ENCODE results near the gene ZNF681. TPM values are rescaled to one million over a fixed set of nuclear protein-coding genes. Genes with fewer than 3 reads are reported as not detected.
"Not testable (repeated sequence)": the region's sequence is repeated elsewhere in the genome, so short reads cannot be mapped to it uniquely, and the experiment has no call there.

ZNF681 gene
- total RNA-seq, 1 donor from 2014 or later = 2.4 TPM

DNA sequence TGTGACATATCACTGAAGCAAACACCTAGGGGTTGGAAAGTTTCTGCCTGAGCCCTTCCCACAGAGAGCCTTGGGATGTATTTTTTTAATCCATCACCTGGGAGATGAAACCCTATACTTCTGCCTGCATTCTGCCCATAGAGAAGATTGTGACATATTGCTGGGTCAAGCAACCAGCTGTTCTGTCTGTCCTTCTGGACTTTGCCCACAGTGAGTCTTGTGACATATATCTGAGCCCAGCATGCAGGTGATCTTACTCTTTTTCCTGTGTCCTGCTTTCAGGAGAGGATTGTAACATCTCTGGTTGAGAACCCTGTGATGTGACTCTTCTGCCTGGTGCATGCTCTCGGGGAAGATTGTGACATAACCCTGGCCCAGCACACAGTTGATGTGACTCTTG, 24.9 kb upstream of the ZNF681 start:
- Mint-ChIP-seq H3K36me3 (ENCODE audit: unreplicated experiment) (peaks cover 14% of the 10 kb centered on the region), H3K9me3 (ENCODE audit: unreplicated experiment) (peaks cover under 1% of the 10 kb centered on the region), H3K4me1 (ENCODE audit: unreplicated experiment) (no peaks in the 10 kb centered on the region), H3K27me3 (ENCODE audit: unreplicated experiment) (no peaks in the 10 kb centered on the region), H3K4me3 (ENCODE audit: unreplicated experiment) (no peak overlapping the region), H3K27ac (ENCODE audit: unreplicated experiment) (no peak overlapping the region)
- peak; percentile 17 for DNase-seq (ENCODE audit: extremely low spot score, unreplicated experiment)
- TF ChIP-seq CTCF (IDR thresholded peaks at IDR 0.05) = no peak

- H3K4me1 Mint-ChIP-seq (ENCODE audit: unreplicated experiment) = no peaks in the 10 kb centered on the region
- peaks cover 15% of the 10 kb centered on the region for H3K36me3 Mint-ChIP-seq (ENCODE audit: unreplicated experiment)
- H3K27ac Mint-ChIP-seq (ENCODE audit: unreplicated experiment) = no peak overlapping the region
- peak; percentile 32 for DNase-seq (ENCODE audit: extremely low spot score, unreplicated experiment)
- TF ChIP-seq CTCF (IDR thresholded peaks at IDR 0.05) = no peak
- peaks cover 4% of the 10 kb centered on the region for H3K9me3 Mint-ChIP-seq (ENCODE audit: unreplicated experiment)
- no peaks in the 10 kb centered on the region for H3K27me3 Mint-ChIP-seq (ENCODE audit: unreplicated experiment)
- H3K4me3 Mint-ChIP-seq (ENCODE audit: unreplicated experiment) = no peak overlapping the region
These were observed 21.0 kb upstream of the ZNF681 start for GRCh38 chr19:23779645-23780044.

- H3K4me1 Mint-ChIP-seq (ENCODE audit: unreplicated experiment) = no peaks in the 10 kb centered on the region
- H3K4me3 Mint-ChIP-seq (ENCODE audit: unreplicated experiment) = no peak overlapping the region
- no peaks in the 10 kb centered on the region for H3K27me3 Mint-ChIP-seq (ENCODE audit: unreplicated experiment)
- TF ChIP-seq CTCF (IDR thresholded peaks at IDR 0.05) = no peak
- peaks cover 4% of the 10 kb centered on the region for H3K9me3 Mint-ChIP-seq (ENCODE audit: unreplicated experiment)
- H3K36me3 Mint-ChIP-seq (ENCODE audit: unreplicated experiment) = peaks cover 15% of the 10 kb centered on the region
- no peak overlapping the region for H3K27ac Mint-ChIP-seq (ENCODE audit: unreplicated experiment)
- DNase-seq (ENCODE audit: extremely low spot score, unreplicated experiment) = no peak
These were observed 19.9 kb upstream of the ZNF681 start for GRCh38 chr19:23778566-23778965.

GRCh38 chr19:23778036-23778435, 19.3 kb upstream of the ZNF681 start:
- DNase-seq (ENCODE audit: extremely low spot score, unreplicated experiment); H3K27ac Mint-ChIP-seq (ENCODE audit: unreplicated experiment); H3K9me3 Mint-ChIP-seq (ENCODE audit: unreplicated experiment); H3K27me3 Mint-ChIP-seq (ENCODE audit: unreplicated experiment); H3K4me1 Mint-ChIP-seq (ENCODE audit: unreplicated experiment); H3K4me3 Mint-ChIP-seq (ENCODE audit: unreplicated experiment): not testable (repeated sequence)
- peaks cover 15% of the 10 kb centered on the region for H3K36me3 Mint-ChIP-seq (ENCODE audit: unreplicated experiment)

- H3K36me3 Mint-ChIP-seq (ENCODE audit: unreplicated experiment) = peaks cover 12% of the 10 kb centered on the region
- peak; percentile 0 for DNase-seq (ENCODE audit: extremely low spot score, unreplicated experiment)
- H3K9me3 Mint-ChIP-seq (ENCODE audit: unreplicated experiment) = peaks cover 4% of the 10 kb centered on the region
- H3K4me3 Mint-ChIP-seq (ENCODE audit: unreplicated experiment) = no peak overlapping the region
- no peaks in the 10 kb centered on the region for H3K27me3 Mint-ChIP-seq (ENCODE audit: unreplicated experiment)
- H3K27ac Mint-ChIP-seq (ENCODE audit: unreplicated experiment) = no peak overlapping the region
- no peaks in the 10 kb centered on the region for H3K4me1 Mint-ChIP-seq (ENCODE audit: unreplicated experiment)
- no peak for TF ChIP-seq CTCF (IDR thresholded peaks at IDR 0.05)
These were observed 18.5 kb upstream of the ZNF681 start for GRCh38 chr19:23777216-23777615.

Measured in osteocyte (in vitro differentiated cells).